SK-N-SH (cell line): Measurements from ENCODE around the gene MAP3K5. TPM values are rescaled to one million over a fixed set of nuclear protein-coding genes. Genes with fewer than 3 reads are reported as not detected.

Experiments
- CTCF ChIA-PET: fragments of 300-600, 350-600 bp; formaldehyde crosslinking; extraction: SDS; loops from one replicate; lab custom pipeline; 2021; lab: Yijun Ruan, JAX
- POLR2A ChIA-PET: fragments of 350-600 bp; sonication (Branson Sonifier 250); formaldehyde crosslinking; extraction: SDS; loops from one replicate; lab custom pipeline; 2020; ENCODE audit warnings: antibody characterized with exemption, inconsistent platforms; lab: Yijun Ruan, JAX
- DNase-seq: peaks from one replicate; pipeline ENCODE4 v3.0.0; 2012
- H2AFZ ChIP-seq: fragments of 200-600 bp; sonication (generic); 2 replicates; pipeline ENCODE4 v1.8.1; 2016; ENCODE audit warnings: antibody characterized with exemption, mild to moderate bottlenecking, low read depth
- H3F3A ChIP-seq: fragments of 200-600 bp; sonication (generic); replicated peaks from 2 replicates; pipeline ENCODE3; 2016; ENCODE audit warnings: antibody characterized with exemption, mild to moderate bottlenecking; ENCODE audit not compliant: insufficient read depth
- H3K27ac ChIP-seq, 2 experiments: fragments of 200-500 bp in 1 of 2; fragments of 200-600 bp in 1 of 2; sonication (Bioruptor generic) in 1 of 2; sonication (generic), shearing (Covaris generic) in 1 of 2; 2 replicates each; pipeline versions ENCODE4 v1.5.1 to v1.6.1; 2014 to 2016; ENCODE audit warnings: low read depth in 2 of 2, inconsistent platforms in 1 of 2, low read length in 1 of 2, mild to moderate bottlenecking in 1 of 2, mixed read lengths in 1 of 2
- H3K27me3 ChIP-seq: fragments of 200-600 bp; sonication (generic), shearing (Covaris generic); 2 replicates; pipeline ENCODE4 v1.6.1; 2016; ENCODE audit warnings: mixed run types; ENCODE audit not compliant: insufficient read depth
- H3K36me3 ChIP-seq, 2 experiments: fragments of 200-500 bp in 1 of 2; fragments of 200-600 bp in 1 of 2; sonication (Bioruptor generic) in 1 of 2; sonication (generic) in 1 of 2; replicated peaks in 1 of 2; 2 replicates each; pipeline versions ENCODE3 to v1.5.1; 2014 to 2016; ENCODE audit warnings: low read length in 1 of 2, mild to moderate bottlenecking in 1 of 2; ENCODE audit not compliant: insufficient read depth in 2 of 2, control insufficient read depth in 1 of 2
- H3K4me1 ChIP-seq, 2 experiments: fragments of 200-500 bp in 1 of 2; fragments of 200-600 bp in 1 of 2; sonication (Bioruptor generic) in 1 of 2; sonication (generic), shearing (Covaris generic) in 1 of 2; 2 replicates each; pipeline versions ENCODE4 v1.5.1 to v1.6.1; 2014 to 2016; ENCODE audit warnings: low read depth in 1 of 2, low read length in 1 of 2, mixed run types in 1 of 2; ENCODE audit not compliant: insufficient read depth in 2 of 2, control insufficient read depth in 1 of 2
- H3K4me2 ChIP-seq: fragments of 200-600 bp; sonication (generic), shearing (Covaris generic); 2 replicates; pipeline ENCODE4 v1.6.1; 2017; ENCODE audit warnings: mixed run types
- H3K4me3 ChIP-seq, 2 experiments: fragments of 200-500 bp in 1 of 2; fragments of 200-600 bp in 1 of 2; sonication (Bioruptor generic) in 1 of 2; sonication (generic), shearing (Covaris generic) in 1 of 2; 2 replicates each; pipeline versions ENCODE4 v1.5.1 to v1.8.1; 2014 to 2016; ENCODE audit warnings: low read depth in 2 of 2, inconsistent platforms in 1 of 2, low read length in 1 of 2, mild to moderate bottlenecking in 1 of 2, mixed read lengths in 1 of 2, moderate library complexity in 1 of 2
- H3K79me2 ChIP-seq: fragments of 200-600 bp; sonication (generic); 2 replicates; pipeline ENCODE4 v1.8.1; 2017; ENCODE audit warnings: mild to moderate bottlenecking; ENCODE audit not compliant: insufficient read depth
- H3K9ac ChIP-seq: fragments of 200-600 bp; sonication (generic); 2 replicates; pipeline ENCODE4 v1.6.1; 2017; ENCODE audit warnings: mixed run types
- H3K9me2 ChIP-seq: fragments of 200-600 bp; sonication (generic); 2 replicates; pipeline ENCODE4 v1.6.1; 2017; ENCODE audit warnings: mixed run types
- H3K9me3 ChIP-seq: fragments of 200-600 bp; sonication (generic); 2 replicates; pipeline ENCODE4 v1.6.1; 2017; ENCODE audit warnings: mixed run types, mild to moderate bottlenecking, moderate library complexity
- H4K20me1 ChIP-seq: fragments of 200-600 bp; sonication (generic); 2 replicates; pipeline ENCODE4 v1.6.1; 2017; ENCODE audit warnings: mild to moderate bottlenecking, mixed run types; ENCODE audit not compliant: insufficient read depth
- ELF1 ChIP-seq: IDR thresholded peaks from 2 replicates; pipeline ENCODE4 v1.4.0; 2012
- EP300 ChIP-seq, 2 experiments: IDR thresholded peaks; 2 replicates each; pipeline versions ENCODE4 v1.4.0 to v1.6.1; 2012; ENCODE audit warnings: borderline replicate concordance in 1 of 2, low read depth in 1 of 2, low read length in 1 of 2
- FOSL2 ChIP-seq: IDR thresholded peaks from 2 replicates; pipeline ENCODE4 v1.4.0; 2012; ENCODE audit warnings: low read depth, mild to moderate bottlenecking, moderate library complexity, borderline replicate concordance
- FOXJ3 ChIP-seq: sonication (generic); formaldehyde crosslinking; IDR thresholded peaks from 2 replicates; pipeline ENCODE4 v1.5.1; 2020; ENCODE audit warnings: mild to moderate bottlenecking, missing genetic modification reagents
- FOXM1 ChIP-seq: IDR thresholded peaks from 2 replicates; pipeline ENCODE4 v1.4.0; 2012; ENCODE audit warnings: low read depth, mild to moderate bottlenecking
- GATA2 ChIP-seq: sonication (generic); formaldehyde crosslinking; IDR thresholded peaks from 2 replicates; pipeline ENCODE4 v1.5.0; 2020; ENCODE audit warnings: mild to moderate bottlenecking, missing genetic modification reagents
- MEF2A ChIP-seq: IDR thresholded peaks from 2 replicates; pipeline ENCODE4 v1.4.0; 2012; ENCODE audit warnings: low read depth, borderline replicate concordance
- NRF1 ChIP-seq: IDR thresholded peaks from 2 replicates; pipeline ENCODE4 v1.6.1; 2012; ENCODE audit warnings: low read depth, mild to moderate bottlenecking, low read length
- POLR2AphosphoS5 ChIP-seq: IDR thresholded peaks from 2 replicates; pipeline ENCODE4 v1.6.1; 2012; ENCODE audit warnings: low read depth, low read length
- RAD21 ChIP-seq: IDR thresholded peaks from 2 replicates; pipeline ENCODE4 v1.6.1; 2012; ENCODE audit warnings: mild to moderate bottlenecking, low read length
- RCOR1 ChIP-seq: fragments of 150-350 bp; IDR thresholded peaks from 2 replicates; pipeline ENCODE4 v1.6.1; 2017; ENCODE audit warnings: antibody characterized with exemption, low read length
- SMC3 ChIP-seq: IDR thresholded peaks from 2 replicates; pipeline ENCODE4 v1.6.1; 2012; ENCODE audit warnings: low read depth, low read length, improper control_type of control experiment
- TAF1 ChIP-seq: IDR thresholded peaks from 2 replicates; pipeline ENCODE4 v1.6.1; 2012; ENCODE audit warnings: low read depth, mild to moderate bottlenecking, low read length, moderate library complexity, borderline replicate concordance
- TCF12 ChIP-seq: IDR thresholded peaks from 2 replicates; pipeline ENCODE4 v1.4.0; 2012
- TEAD4 ChIP-seq: IDR thresholded peaks from 2 replicates; pipeline ENCODE4 v1.4.0; 2012; ENCODE audit warnings: mild to moderate bottlenecking, borderline replicate concordance; ENCODE audit not compliant: insufficient read depth
- WGBS: methylation state at CpG from one replicate; pipeline ENCODE4 v1.1.6; 2017; ENCODE audit warnings: low lambda C conversion rate; 5-methylcytosine and 5-hydroxymethylcytosine counted together
- polyA plus RNA-seq, 3 experiments: library from polyadenylated mRNA; depleted of rRNA; stranded (reverse); fragments of >200 nt; gene quantifications; 2 replicates each; pipeline ENCODE4 v1.2.3, GENCODE V29; 2012
- TF ChIP-seq, protein P1 (sequence below): IDR thresholded peaks from 2 replicates; pipeline ENCODE4; 2012
- TF ChIP-seq, protein P2 (sequence below): fragments of 200-600 bp; sonication (generic); IDR thresholded peaks from 2 replicates; pipeline ENCODE4 v1.6.1; 2017; ENCODE audit warnings: antibody characterized with exemption, mild to moderate bottlenecking, moderate library complexity
- TF ChIP-seq, protein P3 (sequence below): IDR thresholded peaks from 2 replicates; pipeline ENCODE4 v1.4.0; 2012; ENCODE audit warnings: low read depth
- TF ChIP-seq, protein P4 (sequence below): fragments of 150-350 bp; IDR thresholded peaks from 2 replicates; pipeline ENCODE4 v1.6.1; 2016; ENCODE audit warnings: mild to moderate bottlenecking, low read depth, low read length
- TF ChIP-seq, protein P5 (sequence below): fragments of 150-350 bp; IDR thresholded peaks from 2 replicates; pipeline ENCODE4 v1.6.1; 2017; ENCODE audit warnings: antibody characterized with exemption, low read length, low read depth, borderline replicate concordance

MAP3K5 gene
- polyA plus RNA-seq, 1 of the 3 experiments (the other 2 are of a cell fraction) = 1.4 TPM

DNA sequence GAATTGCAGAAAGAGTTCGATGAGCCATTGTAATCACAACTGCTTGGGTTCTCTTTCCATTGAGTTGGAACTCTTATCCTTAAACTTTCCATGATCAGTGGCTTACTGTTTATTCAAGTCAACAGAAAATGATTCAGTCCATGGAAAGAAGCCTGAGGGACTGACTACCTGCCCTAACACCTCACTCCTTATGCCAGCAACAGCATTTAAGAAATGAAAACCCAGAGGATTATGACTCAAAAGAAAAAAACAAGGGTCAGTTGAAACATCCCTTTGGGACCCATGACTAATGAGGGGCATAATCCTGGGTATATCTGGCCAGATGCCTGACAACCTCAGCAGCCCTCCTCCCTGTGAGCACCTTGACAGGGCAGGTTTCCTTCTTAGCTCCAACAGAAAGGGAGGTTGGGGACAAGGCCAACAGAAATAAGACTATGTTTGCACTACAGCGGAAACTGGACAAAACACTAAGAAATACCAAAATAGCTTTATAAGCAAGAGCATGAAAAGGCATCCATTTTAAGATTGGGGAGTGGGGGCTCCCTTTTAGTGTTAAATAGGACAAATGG, 106.7 kb downstream of the MAP3K5 start:
- Histone ChIP-seq H3K9me2 (no peaks in the 10 kb centered on the region), H3K9me3 (no peaks in the 10 kb centered on the region), H3K79me2 (no peaks in the 10 kb centered on the region), H3K4me3 (no peak overlapping the region), H3K9ac (no peak overlapping the region), H3K27me3 (no peaks in the 10 kb centered on the region), H3K4me2 (no peak overlapping the region), H4K20me1 (no peaks in the 10 kb centered on the region), H3K36me3 (no peaks in the 10 kb centered on the region), H2AFZ (no peak overlapping the region), H3F3A (no peaks in the 10 kb centered on the region), H3K4me1 (no peaks in the 10 kb centered on the region), H3K27ac (no peak overlapping the region)
- TF ChIP-seq, protein P1, sequence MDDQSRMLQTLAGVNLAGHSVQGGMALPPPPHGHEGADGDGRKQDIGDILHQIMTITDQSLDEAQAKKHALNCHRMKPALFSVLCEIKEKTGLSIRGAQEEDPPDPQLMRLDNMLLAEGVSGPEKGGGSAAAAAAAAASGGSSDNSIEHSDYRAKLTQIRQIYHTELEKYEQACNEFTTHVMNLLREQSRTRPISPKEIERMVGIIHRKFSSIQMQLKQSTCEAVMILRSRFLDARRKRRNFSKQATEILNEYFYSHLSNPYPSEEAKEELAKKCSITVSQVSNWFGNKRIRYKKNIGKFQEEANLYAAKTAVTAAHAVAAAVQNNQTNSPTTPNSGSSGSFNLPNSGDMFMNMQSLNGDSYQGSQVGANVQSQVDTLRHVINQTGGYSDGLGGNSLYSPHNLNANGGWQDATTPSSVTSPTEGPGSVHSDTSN = no peak
- TF ChIP-seq FOXM1 (no peak), EP300 (IDR thresholded peaks at IDR 0.05; ENCODE audit: borderline replicate concordance in 1 of 2, low read depth in 1 of 2, low read length in 1 of 2) (no peak), POLR2AphosphoS5 (no peak), TCF12 (no peak), GATA2 (CRISPR knock-in tag) (no peak), FOXJ3 (no peak), RAD21 (no peak), MEF2A (no peak), SMC3 (no peak), FOSL2 (no peak), TAF1 (no peak), ELF1 (no peak), TEAD4 (no peak), RCOR1 (no peak), NRF1 (no peak)
- TF ChIP-seq, protein P2, sequence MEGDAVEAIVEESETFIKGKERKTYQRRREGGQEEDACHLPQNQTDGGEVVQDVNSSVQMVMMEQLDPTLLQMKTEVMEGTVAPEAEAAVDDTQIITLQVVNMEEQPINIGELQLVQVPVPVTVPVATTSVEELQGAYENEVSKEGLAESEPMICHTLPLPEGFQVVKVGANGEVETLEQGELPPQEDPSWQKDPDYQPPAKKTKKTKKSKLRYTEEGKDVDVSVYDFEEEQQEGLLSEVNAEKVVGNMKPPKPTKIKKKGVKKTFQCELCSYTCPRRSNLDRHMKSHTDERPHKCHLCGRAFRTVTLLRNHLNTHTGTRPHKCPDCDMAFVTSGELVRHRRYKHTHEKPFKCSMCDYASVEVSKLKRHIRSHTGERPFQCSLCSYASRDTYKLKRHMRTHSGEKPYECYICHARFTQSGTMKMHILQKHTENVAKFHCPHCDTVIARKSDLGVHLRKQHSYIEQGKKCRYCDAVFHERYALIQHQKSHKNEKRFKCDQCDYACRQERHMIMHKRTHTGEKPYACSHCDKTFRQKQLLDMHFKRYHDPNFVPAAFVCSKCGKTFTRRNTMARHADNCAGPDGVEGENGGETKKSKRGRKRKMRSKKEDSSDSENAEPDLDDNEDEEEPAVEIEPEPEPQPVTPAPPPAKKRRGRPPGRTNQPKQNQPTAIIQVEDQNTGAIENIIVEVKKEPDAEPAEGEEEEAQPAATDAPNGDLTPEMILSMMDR = no peak
- TF ChIP-seq, protein P3, sequence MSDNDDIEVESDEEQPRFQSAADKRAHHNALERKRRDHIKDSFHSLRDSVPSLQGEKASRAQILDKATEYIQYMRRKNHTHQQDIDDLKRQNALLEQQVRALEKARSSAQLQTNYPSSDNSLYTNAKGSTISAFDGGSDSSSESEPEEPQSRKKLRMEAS = no peak
- TF ChIP-seq, protein P4, sequence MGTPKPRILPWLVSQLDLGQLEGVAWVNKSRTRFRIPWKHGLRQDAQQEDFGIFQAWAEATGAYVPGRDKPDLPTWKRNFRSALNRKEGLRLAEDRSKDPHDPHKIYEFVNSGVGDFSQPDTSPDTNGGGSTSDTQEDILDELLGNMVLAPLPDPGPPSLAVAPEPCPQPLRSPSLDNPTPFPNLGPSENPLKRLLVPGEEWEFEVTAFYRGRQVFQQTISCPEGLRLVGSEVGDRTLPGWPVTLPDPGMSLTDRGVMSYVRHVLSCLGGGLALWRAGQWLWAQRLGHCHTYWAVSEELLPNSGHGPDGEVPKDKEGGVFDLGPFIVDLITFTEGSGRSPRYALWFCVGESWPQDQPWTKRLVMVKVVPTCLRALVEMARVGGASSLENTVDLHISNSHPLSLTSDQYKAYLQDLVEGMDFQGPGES = no peak
- TF ChIP-seq, protein P5, sequence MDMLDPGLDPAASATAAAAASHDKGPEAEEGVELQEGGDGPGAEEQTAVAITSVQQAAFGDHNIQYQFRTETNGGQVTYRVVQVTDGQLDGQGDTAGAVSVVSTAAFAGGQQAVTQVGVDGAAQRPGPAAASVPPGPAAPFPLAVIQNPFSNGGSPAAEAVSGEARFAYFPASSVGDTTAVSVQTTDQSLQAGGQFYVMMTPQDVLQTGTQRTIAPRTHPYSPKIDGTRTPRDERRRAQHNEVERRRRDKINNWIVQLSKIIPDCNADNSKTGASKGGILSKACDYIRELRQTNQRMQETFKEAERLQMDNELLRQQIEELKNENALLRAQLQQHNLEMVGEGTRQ = no peak
- POLR2A ChIA-PET = no interaction called here
- CTCF ChIA-PET = interaction anchor here (3.1 kb wide), 1 partner anchor 107 kb away, joined by 10 read pairs; the partner anchor contains the start of gene MAP3K5
- 91% methylated on average over 2 of the region's 2 CpGs for WGBS
- DNase-seq = no peak
